ENCODE results near the gene INSR.
"Not testable (repeated sequence)": the region's sequence is repeated elsewhere in the genome, so short reads cannot be mapped to it uniquely, and the experiment has no call there.

Gene INSR

GRCh38 chr19:7188698-7189629, 105.2 kb downstream of the INSR start:
- DNase-seq = no peak

- no peak for DNase-seq
These were observed 106.4 kb downstream of the INSR start for GRCh38 chr19:7187605-7188339.

GRCh38 chr19:7182489-7182888, 111.7 kb downstream of the INSR start:
- no peak for DNase-seq

- DNase-seq = no peak
These were observed 114.3 kb downstream of the INSR start for GRCh38 chr19:7179917-7180306.

GRCh38 chr19:7177926-7178325, 116.3 kb downstream of the INSR start:
- DNase-seq = no peak

- no peak for DNase-seq
These were observed 117.4 kb downstream of the INSR start for GRCh38 chr19:7176792-7177191.

- no peak for DNase-seq
These were observed 121.4 kb downstream of the INSR start for GRCh38 chr19:7172794-7173193.

GRCh38 chr19:7170983-7171382, 123.2 kb downstream of the INSR start:
- DNase-seq = no peak

- DNase-seq = no peak
These were observed 125.3 kb downstream of the INSR start for GRCh38 chr19:7168941-7169340.

- DNase-seq = no peak
These were observed 132.9 kb downstream of the INSR start for GRCh38 chr19:7161292-7161691.

- no peak for DNase-seq
These were observed 134.9 kb downstream of the INSR start for GRCh38 chr19:7159105-7159933.

GRCh38 chr19:7153022-7153421, 141.2 kb downstream of the INSR start:
- DNase-seq = no peak

- no peak for DNase-seq
These were observed 141.6 kb downstream of the INSR start for GRCh38 chr19:7152568-7152967.

GRCh38 chr19:7149956-7150705, 144.1 kb downstream of the INSR start:
- DNase-seq = no peak

- not testable (repeated sequence) for DNase-seq
These were observed 147.0 kb downstream of the INSR start for GRCh38 chr19:7147119-7147675.

GRCh38 chr19:7146086-7146485, 148.1 kb downstream of the INSR start:
- not testable (repeated sequence) for DNase-seq

GRCh38 chr19:7145494-7145893, 148.7 kb downstream of the INSR start:
- DNase-seq = no peak

- no peak for DNase-seq
These were observed 151.4 kb downstream of the INSR start for GRCh38 chr19:7142771-7143170.

- no peak for DNase-seq
These were observed 154.1 kb downstream of the INSR start for GRCh38 chr19:7140137-7140536.

GRCh38 chr19:7139095-7139494, 155.1 kb downstream of the INSR start:
- no peak for DNase-seq

- DNase-seq = no peak
These were observed 155.8 kb downstream of the INSR start for GRCh38 chr19:7138402-7138801.

GRCh38 chr19:7137120-7137519, 157.1 kb downstream of the INSR start:
- no peak for DNase-seq

All from activated CD8-positive, alpha-beta memory T cell treated with anti-CD3 and anti-CD28 coated beads, Interleukin-2, amount 50 U/mL, for 48 hours (primary cell).